ENCODE results near the gene RHAG.
"Not testable (repeated sequence)": the region's sequence is repeated elsewhere in the genome, so short reads cannot be mapped to it uniquely, and the experiment has no call there.

Gene RHAG

GRCh38 chr6:49636713-49637349 is at the start of gene RHAG:
TSS of gene RHAG (minus strand) at chr6:49636839. CDS start at chr6:49636812, 27 bp downstream.
- no peak for DNase-seq

- DNase-seq: no peak
Observed at GRCh38 chr6:49676671-49677281, 40.1 kb upstream of the RHAG start.

GRCh38 chr6:49675816-49676215 is 39.2 kb upstream of the RHAG start:
- DNase-seq: no peak

GRCh38 chr6:49668083-49668511 is 31.5 kb upstream of the RHAG start:
- DNase-seq: no peak

GRCh38 chr6:49666930-49667757 is 30.5 kb upstream of the RHAG start:
- no peak for DNase-seq

- DNase-seq: no peak
Observed at GRCh38 chr6:49666480-49666879, 29.8 kb upstream of the RHAG start.

- no peak for DNase-seq
Observed at GRCh38 chr6:49664817-49665216, 28.2 kb upstream of the RHAG start.

- DNase-seq: not testable (repeated sequence)
Observed at GRCh38 chr6:49664054-49664453, 27.4 kb upstream of the RHAG start.

- no peak for DNase-seq
Observed at GRCh38 chr6:49662892-49663261, 26.2 kb upstream of the RHAG start.

- DNase-seq: no peak
Observed at GRCh38 chr6:49662231-49662891, 25.7 kb upstream of the RHAG start.

GRCh38 chr6:49653942-49654341 is 17.3 kb upstream of the RHAG start:
- no peak for DNase-seq

- DNase-seq: no peak
Observed at GRCh38 chr6:49653438-49653837, 16.8 kb upstream of the RHAG start.

- DNase-seq: no peak
Observed at GRCh38 chr6:49651239-49651638, 14.6 kb upstream of the RHAG start.

GRCh38 chr6:49649988-49650387 is 13.3 kb upstream of the RHAG start:
- no peak for DNase-seq

GRCh38 chr6:49648036-49648435 is 11.4 kb upstream of the RHAG start:
- no peak for DNase-seq

GRCh38 chr6:49647476-49647875 is 10.8 kb upstream of the RHAG start:
- DNase-seq: no peak

- no peak for DNase-seq
Observed at GRCh38 chr6:49646942-49647341, 10.3 kb upstream of the RHAG start.

- no peak for DNase-seq
Observed at GRCh38 chr6:49646130-49646824, 9.6 kb upstream of the RHAG start.

- no peak for DNase-seq
Observed at GRCh38 chr6:49645139-49645538, 8.5 kb upstream of the RHAG start.

GRCh38 chr6:49639177-49639817 is 2.7 kb upstream of the RHAG start:
- no peak for DNase-seq

- DNase-seq: no peak
Observed at GRCh38 chr6:49637350-49637731, 702 bp upstream of the RHAG start.

GRCh38 chr6:49635978-49636712 is 494 bp downstream of the RHAG start:
- DNase-seq: no peak

All from NCI-H345 (cell line).